Heart left ventricle (tissue), 16 donors: ENCODE measurements around the gene GDF2. TPM values are rescaled to one million over a fixed set of nuclear protein-coding genes. Genes with fewer than 3 reads are reported as not detected.

ENCODE experiments used
- ATAC-seq, 4 donors: fragments of 200-7000 bp; cut with Tn5 transposase; one replicate each; pipeline ENCODE4 v1.9.1; 2020 to 2022; ENCODE audit warnings: moderate library complexity in 4 of 4, mild to moderate bottlenecking in 3 of 4, moderate number of reproducible peaks in 1 of 4
- DNase-seq, 5 donors: peaks; one replicate each; pipeline ENCODE4 v3.0.0-alpha.2; 2020
- H3K27ac ChIP-seq, 12 donors: fragments of 200-600 bp; sonication (generic) in 4 of 12; one replicate each; pipeline versions ENCODE4 v1.5.0 to v1.8.0; 2016 to 2022; ENCODE audit warnings: mild to moderate bottlenecking in 2 of 12
- H3K27me3 ChIP-seq, 9 donors: fragments of 200-600 bp; sonication (generic) in 2 of 9; one replicate each; pipeline versions ENCODE4 v1.5.1 to v1.8.0; 2016 to 2022; ENCODE audit warnings: mild to moderate bottlenecking in 3 of 9
- H3K36me3 ChIP-seq, 9 donors: fragments of 200-600 bp; sonication (generic) in 2 of 9; one replicate each; pipeline versions ENCODE4 v1.5.0 to v1.8.0; 2018 to 2022; ENCODE audit warnings: mild to moderate bottlenecking in 2 of 9
- H3K4me1 ChIP-seq, 12 donors: fragments of 200-600 bp; sonication (generic) in 4 of 12; one replicate each; pipeline versions ENCODE4 v1.5.0 to v1.8.0; 2016 to 2022; ENCODE audit warnings: mild to moderate bottlenecking in 3 of 12
- H3K4me3 ChIP-seq, 12 donors: fragments of 200-600 bp; sonication (generic) in 4 of 12; one replicate each; pipeline versions ENCODE4 v1.5.0 to v1.8.0; 2017 to 2022; ENCODE audit warnings: mild to moderate bottlenecking in 9 of 12, moderate library complexity in 4 of 12
- H3K9me3 ChIP-seq, 12 donors: fragments of 200-600 bp; sonication (generic) in 4 of 12; one replicate each; pipeline versions ENCODE4 v1.5.0 to v1.8.0; 2016 to 2022; ENCODE audit warnings: mild to moderate bottlenecking in 1 of 12
- POLR2A ChIP-seq, 2 donors: fragments of 450-650 bp; IDR thresholded peaks; one replicate each; pipeline ENCODE4 v1.6.1; 2017; ENCODE audit warnings: antibody characterized with exemption in 2 of 2, mild to moderate bottlenecking in 2 of 2, moderate library complexity in 2 of 2
- WGBS, 4 donors: extraction: QIAGEN DNeasy Blood & Tissue Kit in 2 of 4; methylation state at CpG; one replicate each; pipeline versions ENCODE4 v1.1.5 to v1.1.7; 2013 to 2018; 5-methylcytosine and 5-hydroxymethylcytosine counted together
- intact Hi-C, 10 donors: fragments of 100-400 bp; cut with DNase I; formaldehyde crosslinking; loops; one replicate each; pipeline versions ENCODE4 v1.11.1 to v1.14.2; 2022
- polyA plus RNA-seq, 2 donors: library from polyadenylated mRNA; stranded (reverse); fragments of 200-250 nt; gene quantifications; one replicate each; pipeline ENCODE4 v1.2.3, GENCODE V29; 2013
- total RNA-seq, 9 donors: library from RNA; depleted of rRNA in 2 of 9; stranded (reverse); fragments of >200 nt in 2 of 9; fragmentation: NEBNext Ultra II Directional in 3 of 9; extraction: Animal tissue kit (Norgen Biotek cat#: 25700) in 3 of 9; gene quantifications; one replicate each; pipeline versions ENCODE4 v1.1.0 to v1.2.4, GENCODE V29; 2016 to 2023
- TF ChIP-seq, protein P1 (sequence below), 12 donors: fragments of 200-600 bp; sonication (generic) in 4 of 12; IDR thresholded peaks; one replicate each; pipeline versions ENCODE4 v1.5.0 to v1.8.0; 2018 to 2022; ENCODE audit warnings: antibody characterized with exemption in 12 of 12, mild to moderate bottlenecking in 5 of 12
- donor health status: ischemic (EF 13 %, LVEDD 7.1; RV severe dilation, severe dysfunction).
- donor health status: healthy with polysubstance abuse.
- donor health status: DM: no; HTN: yes; CAD: no.
- donor health status: DM: no; HTN: no; CAD: no.
- donor health status: ischemic (EF 25% LVEDD 6.9; RV normal size, moderate dysfunction).
- donor health status: ischemic (EF 25% LVEDD 5.7; RV mildly dilated, moderate dysfunction).
- donor health status: healthy.
- donor health status: DM: yes; HTN: yes; CAD: no.
- donor health status: ischemic (EF 35%, LVEDD 5.7; RV mildly dilated, moderate dysfunction).
- donor health status: nonischemic (EF 11% LVEDD 7.7; RV severe dilation, severe dysfunction).
- donor health status: DM: yes; HTN: yes; CAD: no.
- donor health status: PGD.
- donor health status: ischemic (EF 29% LVEDD 5.4; RV normal size, mild dysfunction).
- donor health status: nonischemic (EF 23%, LVEDD 6.1; RV moderate dilation, normal function).

Gene GDF2
- total and polyA plus RNA-seq, 11 donors: not detected

GRCh38 chr10:47287805-47288204 lies 34.4 kb upstream of the GDF2 start:
- no peaks in the 10 kb centered on the region for H3K27me3 ChIP-seq
- no peaks in the 10 kb centered on the region for H3K36me3 ChIP-seq
- DNase-seq (no peak), ATAC-seq (no peak)
- TF ChIP-seq, protein P1, sequence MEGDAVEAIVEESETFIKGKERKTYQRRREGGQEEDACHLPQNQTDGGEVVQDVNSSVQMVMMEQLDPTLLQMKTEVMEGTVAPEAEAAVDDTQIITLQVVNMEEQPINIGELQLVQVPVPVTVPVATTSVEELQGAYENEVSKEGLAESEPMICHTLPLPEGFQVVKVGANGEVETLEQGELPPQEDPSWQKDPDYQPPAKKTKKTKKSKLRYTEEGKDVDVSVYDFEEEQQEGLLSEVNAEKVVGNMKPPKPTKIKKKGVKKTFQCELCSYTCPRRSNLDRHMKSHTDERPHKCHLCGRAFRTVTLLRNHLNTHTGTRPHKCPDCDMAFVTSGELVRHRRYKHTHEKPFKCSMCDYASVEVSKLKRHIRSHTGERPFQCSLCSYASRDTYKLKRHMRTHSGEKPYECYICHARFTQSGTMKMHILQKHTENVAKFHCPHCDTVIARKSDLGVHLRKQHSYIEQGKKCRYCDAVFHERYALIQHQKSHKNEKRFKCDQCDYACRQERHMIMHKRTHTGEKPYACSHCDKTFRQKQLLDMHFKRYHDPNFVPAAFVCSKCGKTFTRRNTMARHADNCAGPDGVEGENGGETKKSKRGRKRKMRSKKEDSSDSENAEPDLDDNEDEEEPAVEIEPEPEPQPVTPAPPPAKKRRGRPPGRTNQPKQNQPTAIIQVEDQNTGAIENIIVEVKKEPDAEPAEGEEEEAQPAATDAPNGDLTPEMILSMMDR (IDR thresholded peaks at IDR 0.05): no peak
- no peak for TF ChIP-seq POLR2A (IDR thresholded peaks at IDR 0.05)
- WGBS, 4 donors: 72 to 82% (median 74%) methylated on average over 5 to 6 of the region's 6 CpGs
- H3K4me3 ChIP-seq: no peak overlapping the region
- no peaks in the 10 kb centered on the region for H3K9me3 ChIP-seq
- H3K4me1 ChIP-seq: peaks cover 0 to 10% (median 3%) of the 10 kb centered on the region in 12 donors
- H3K27ac ChIP-seq: peak overlapping the region in 2 of 12 donors; percentile 48 to 67
- intact Hi-C loops: loop anchor here in 1 of 10 donors (5.0 kb wide), 1 partner anchor 49 kb away; no protein-coding TSS in a partner anchor

- no peak overlapping the region for H3K27ac ChIP-seq
- 73 to 86% (median 79%) methylated on average over 8 of the region's 8 CpGs for WGBS, 4 donors
- DNase-seq (no peak), ATAC-seq (no peak)
- H3K36me3 ChIP-seq: no peaks in the 10 kb centered on the region
- TF ChIP-seq, protein P1 (IDR thresholded peaks at IDR 0.05): no peak
- no peak for TF ChIP-seq POLR2A (IDR thresholded peaks at IDR 0.05)
- no peak overlapping the region for H3K4me3 ChIP-seq
- peaks cover 0 to 10% (median 3%) of the 10 kb centered on the region in 12 donors for H3K4me1 ChIP-seq
- intact Hi-C loops: loop anchor here in 1 of 10 donors (5.0 kb wide), 1 partner anchor 49 kb away; no protein-coding TSS in a partner anchor
- no peaks in the 10 kb centered on the region for H3K9me3 ChIP-seq
- no peaks in the 10 kb centered on the region for H3K27me3 ChIP-seq
These were observed 34.0 kb upstream of the GDF2 start for GRCh38 chr10:47288236-47288635.

DNA sequence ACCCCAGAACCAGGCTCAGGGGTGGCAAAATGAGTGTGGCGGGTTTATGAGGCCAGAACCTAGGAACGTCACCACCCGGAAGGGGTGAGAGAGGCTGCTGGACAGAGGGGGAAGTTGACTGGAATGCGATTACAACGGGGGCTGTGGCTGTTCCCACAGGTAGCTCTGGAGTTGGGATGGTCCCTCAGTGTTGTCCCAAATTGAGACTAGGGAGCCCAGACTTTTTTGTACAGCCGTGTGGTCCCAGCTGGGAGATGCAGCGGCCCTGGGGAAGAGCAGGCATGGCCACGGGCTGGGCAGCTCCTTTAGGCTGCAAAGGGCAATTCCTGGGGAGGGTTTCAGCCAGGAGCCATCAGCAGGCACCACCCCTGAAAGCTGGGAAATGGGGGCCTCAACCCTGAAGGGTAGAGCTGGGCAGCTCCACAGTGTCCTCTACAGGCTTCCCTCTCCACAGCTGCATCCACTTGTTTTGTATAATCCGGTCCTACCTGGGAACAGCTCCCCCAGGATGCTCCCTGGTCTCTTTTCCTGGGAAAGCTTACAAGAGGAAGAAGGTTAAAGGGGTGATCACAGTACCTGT lies 33.2 kb upstream of the GDF2 start:
- whole genome bisulfite sequencing, 4 donors: 71 to 81% (median 71%) methylated on average over 9 of the region's 9 CpGs

GRCh38 chr10:47289921-47290320 lies 32.3 kb upstream of the GDF2 start:
- Histone ChIP-seq H3K36me3 (no peaks in the 10 kb centered on the region), H3K27ac (no peak overlapping the region), H3K4me1 (peaks cover 0 to 10% (median 3%) of the 10 kb centered on the region in 12 donors), H3K4me3 (no peak overlapping the region), H3K27me3 (no peaks in the 10 kb centered on the region), H3K9me3 (no peaks in the 10 kb centered on the region)
- ATAC-seq (no peak), DNase-seq (no peak)
- TF ChIP-seq POLR2A (IDR thresholded peaks at IDR 0.05): no peak
- TF ChIP-seq, protein P1 (IDR thresholded peaks at IDR 0.05): no peak
- 85 to 96% (median 91%) methylated on average over 4 to 6 of the region's 6 CpGs for WGBS, 4 donors
- intact Hi-C loops: loop anchor here in 1 of 10 donors (5.0 kb wide), 1 partner anchor 47 kb away; no protein-coding TSS in a partner anchor

More for the DNA sequence above, 33.2 kb upstream of the GDF2 start:
- no peak for TF ChIP-seq POLR2A (IDR thresholded peaks at IDR 0.05)
- Histone ChIP-seq H3K36me3 (no peaks in the 10 kb centered on the region), H3K27ac (no peak overlapping the region), H3K4me3 (no peak overlapping the region), H3K27me3 (no peaks in the 10 kb centered on the region), H3K4me1 (peaks cover 0 to 10% (median 3%) of the 10 kb centered on the region in 12 donors), H3K9me3 (no peaks in the 10 kb centered on the region)
- intact Hi-C loops: loop anchor here in 1 of 10 donors (5.0 kb wide), 1 partner anchor 48 kb away; no protein-coding TSS in a partner anchor
- DNase-seq: no peak
- ATAC-seq: no peak
